Measurements from ENCODE around the gene AAK1.
"Not testable (repeated sequence)": the region's sequence is repeated elsewhere in the genome, so short reads cannot be mapped to it uniquely, and the experiment has no call there.

AAK1 gene

DNA sequence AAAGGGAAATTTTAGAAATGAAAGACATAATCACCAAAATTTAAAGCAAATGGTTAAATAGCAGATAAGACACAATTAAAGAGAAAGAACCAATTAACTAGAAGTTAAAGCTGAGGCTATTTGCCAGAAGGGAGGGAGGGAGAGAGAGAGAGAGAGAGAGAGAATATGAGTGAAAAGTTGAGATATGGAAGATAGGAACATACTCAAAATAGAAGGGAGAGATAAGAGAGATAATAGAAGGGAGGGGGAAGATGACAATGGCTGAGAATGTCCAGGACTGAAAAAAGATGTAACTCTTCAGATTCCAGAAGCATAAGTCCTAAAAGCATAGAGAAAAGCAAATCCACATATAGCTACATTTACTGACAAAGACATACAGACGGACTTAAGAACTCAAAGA lies 17.1 kb upstream of the AAK1 start:
- no peak overlapping the region for H3K4me3 ChIP-seq (ENCODE audit: low read depth, low read length)
- TF ChIP-seq, protein P1, sequence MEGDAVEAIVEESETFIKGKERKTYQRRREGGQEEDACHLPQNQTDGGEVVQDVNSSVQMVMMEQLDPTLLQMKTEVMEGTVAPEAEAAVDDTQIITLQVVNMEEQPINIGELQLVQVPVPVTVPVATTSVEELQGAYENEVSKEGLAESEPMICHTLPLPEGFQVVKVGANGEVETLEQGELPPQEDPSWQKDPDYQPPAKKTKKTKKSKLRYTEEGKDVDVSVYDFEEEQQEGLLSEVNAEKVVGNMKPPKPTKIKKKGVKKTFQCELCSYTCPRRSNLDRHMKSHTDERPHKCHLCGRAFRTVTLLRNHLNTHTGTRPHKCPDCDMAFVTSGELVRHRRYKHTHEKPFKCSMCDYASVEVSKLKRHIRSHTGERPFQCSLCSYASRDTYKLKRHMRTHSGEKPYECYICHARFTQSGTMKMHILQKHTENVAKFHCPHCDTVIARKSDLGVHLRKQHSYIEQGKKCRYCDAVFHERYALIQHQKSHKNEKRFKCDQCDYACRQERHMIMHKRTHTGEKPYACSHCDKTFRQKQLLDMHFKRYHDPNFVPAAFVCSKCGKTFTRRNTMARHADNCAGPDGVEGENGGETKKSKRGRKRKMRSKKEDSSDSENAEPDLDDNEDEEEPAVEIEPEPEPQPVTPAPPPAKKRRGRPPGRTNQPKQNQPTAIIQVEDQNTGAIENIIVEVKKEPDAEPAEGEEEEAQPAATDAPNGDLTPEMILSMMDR (IDR thresholded peaks at IDR 0.05; ENCODE audit: borderline replicate concordance, insufficient read depth, low read depth, low read length) = no peak

GRCh38 chr2:69659941-69660483 lies 16.5 kb upstream of the AAK1 start:
- TF ChIP-seq, protein P1 (IDR thresholded peaks at IDR 0.05; ENCODE audit: borderline replicate concordance, insufficient read depth, low read depth, low read length) = no peak
- no peak overlapping the region for H3K4me3 ChIP-seq (ENCODE audit: low read depth, low read length)

DNA sequence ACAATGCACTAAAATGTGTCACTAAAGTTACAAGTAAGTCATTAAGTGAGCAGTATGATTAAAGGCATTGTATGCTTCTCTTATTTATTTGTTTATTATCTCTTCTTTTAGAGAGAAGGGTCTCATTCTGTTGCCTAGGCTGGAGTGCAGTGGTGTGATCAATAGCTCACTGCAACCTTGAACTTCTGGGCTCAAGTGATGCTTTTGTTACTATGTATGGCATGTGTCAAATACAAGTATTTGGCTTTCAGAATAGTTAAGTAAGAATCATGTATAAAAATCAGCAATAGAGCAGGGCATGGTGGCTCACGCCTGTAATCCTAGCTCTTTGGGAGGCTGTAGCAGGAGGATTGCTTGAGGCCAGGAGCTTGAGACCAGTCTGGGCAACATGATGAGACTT lies 15.8 kb upstream of the AAK1 start:
- no peak overlapping the region for H3K4me3 ChIP-seq (ENCODE audit: low read depth, low read length)
- TF ChIP-seq, protein P1 (IDR thresholded peaks at IDR 0.05; ENCODE audit: borderline replicate concordance, insufficient read depth, low read depth, low read length) = no peak

DNA sequence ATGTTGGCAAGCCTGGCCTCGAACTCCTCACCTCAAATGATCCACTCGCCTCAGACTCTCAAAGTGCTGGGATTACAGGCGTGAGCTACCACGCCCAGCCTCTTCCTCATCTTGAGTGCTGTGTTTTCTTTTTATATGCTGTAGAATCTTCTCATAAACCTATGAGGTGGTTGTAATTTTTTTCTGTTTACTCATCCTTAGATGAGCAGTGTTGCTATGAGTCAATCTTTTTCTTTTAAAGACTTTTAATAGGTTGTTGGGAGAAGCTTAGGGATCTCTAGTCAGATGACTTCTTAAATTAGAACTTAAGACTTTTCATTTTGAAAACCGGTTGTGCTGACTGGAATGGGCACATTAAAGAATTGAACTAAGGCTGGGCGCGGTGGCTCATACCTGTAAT lies 8.7 kb upstream of the AAK1 start:
- H3K4me3 ChIP-seq (ENCODE audit: low read depth, low read length) = no peak overlapping the region
- TF ChIP-seq, protein P1 (IDR thresholded peaks at IDR 0.05; ENCODE audit: borderline replicate concordance, insufficient read depth, low read depth, low read length) = no peak

- H3K4me3 ChIP-seq (ENCODE audit: low read depth, low read length) = not testable (repeated sequence)
These were observed 3.7 kb upstream of the AAK1 start for GRCh38 chr2:69647196-69647595.

DNA sequence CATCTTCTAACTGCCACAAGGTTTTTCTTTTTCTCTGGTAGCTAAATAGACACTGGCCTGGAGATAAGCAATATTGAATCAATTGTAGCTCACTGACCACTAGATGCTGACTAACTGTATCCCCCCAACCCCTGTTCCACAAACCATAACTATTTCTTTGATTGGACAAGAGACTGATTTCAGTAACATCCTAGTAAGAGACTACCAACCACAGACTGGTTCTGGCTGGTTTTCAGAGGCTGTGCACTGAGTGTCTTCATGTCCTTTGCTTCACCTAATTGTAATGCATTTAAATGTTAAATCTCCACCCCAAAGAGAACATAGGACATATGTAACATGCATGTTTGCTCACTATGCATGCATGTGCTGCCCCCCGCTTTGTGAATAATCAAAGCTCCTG lies 3.2 kb upstream of the AAK1 start:
- TF ChIP-seq, protein P1 (IDR thresholded peaks at IDR 0.05; ENCODE audit: borderline replicate concordance, insufficient read depth, low read depth, low read length) = no peak
- H3K4me3 ChIP-seq (ENCODE audit: low read depth, low read length) = no peak overlapping the region

- TF ChIP-seq, protein P1 (IDR thresholded peaks at IDR 0.05; ENCODE audit: borderline replicate concordance, insufficient read depth, low read depth, low read length) = no peak
- no peak overlapping the region for H3K4me3 ChIP-seq (ENCODE audit: low read depth, low read length)
These were observed 2.4 kb upstream of the AAK1 start for GRCh38 chr2:69645921-69646320.

DNA sequence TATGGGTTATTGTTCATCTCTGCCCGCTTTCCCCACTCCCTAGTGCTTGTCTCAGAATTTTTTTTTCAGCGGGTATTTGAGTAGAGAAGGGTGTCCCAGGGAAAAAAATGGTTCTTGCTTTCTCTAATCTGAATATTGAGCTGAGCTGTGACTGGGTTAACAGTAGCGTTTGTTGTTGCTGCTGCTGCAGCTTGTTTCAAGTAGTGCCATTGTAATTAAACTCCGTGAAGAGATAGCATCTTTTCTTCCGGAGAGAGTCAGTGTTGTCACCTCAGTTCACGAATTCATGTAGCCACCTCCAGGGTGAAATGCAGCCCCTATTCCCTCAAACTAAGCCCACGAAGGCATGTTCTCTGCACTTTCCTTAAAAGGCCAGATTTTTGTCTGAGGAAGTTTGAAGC lies 1.5 kb upstream of the AAK1 start:
- H3K4me3 ChIP-seq (ENCODE audit: low read depth, low read length) = no peak overlapping the region
- TF ChIP-seq, protein P1 (IDR thresholded peaks at IDR 0.05; ENCODE audit: borderline replicate concordance, insufficient read depth, low read depth, low read length) = no peak

All from GM12875 (cell line).